NCI-H1694 treated with DMSO at 0.1 percent for 48 hours (cell line): ENCODE results near the gene FBXW11.

ENCODE experiments used
- DNase-seq: peaks from one replicate; lab custom pipeline; 2025; lab: John Stamatoyannopoulos, UW

FBXW11 gene

GRCh38 chr5:171867786-171868185 lies 138.7 kb downstream of the FBXW11 start:
- DNase-seq, result no peak

GRCh38 chr5:171865471-171865870 lies 141.0 kb downstream of the FBXW11 start:
- no peak for DNase-seq

- DNase-seq, result no peak
Observed at GRCh38 chr5:171863935-171864334, 142.5 kb downstream of the FBXW11 start.

DNA sequence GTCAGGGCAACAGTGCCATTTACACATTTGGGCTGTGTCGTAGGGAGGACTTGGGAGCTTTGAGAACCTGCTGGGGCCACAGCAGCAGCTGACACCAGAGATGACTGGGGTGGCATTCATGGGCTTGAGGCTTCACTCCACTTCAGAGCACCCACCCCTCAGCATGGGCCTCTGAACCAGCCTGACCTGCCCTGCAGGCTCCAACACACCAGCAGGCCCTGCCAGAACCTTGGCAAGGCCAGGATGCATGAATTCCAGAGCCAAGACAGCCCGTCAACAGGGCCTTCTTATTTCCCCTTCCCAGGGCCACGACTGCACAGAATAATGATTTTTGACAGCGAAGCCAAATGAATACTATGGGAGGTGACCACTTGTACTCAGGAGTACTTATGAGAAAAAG lies 143.8 kb downstream of the FBXW11 start:
- DNase-seq, result no peak

GRCh38 chr5:171861381-171861780 lies 145.1 kb downstream of the FBXW11 start:
- no peak for DNase-seq

GRCh38 chr5:171858303-171858702 lies 148.1 kb downstream of the FBXW11 start:
- no peak for DNase-seq

- DNase-seq, result no peak
Observed at GRCh38 chr5:171857489-171857876, 149.0 kb downstream of the FBXW11 start.

DNA sequence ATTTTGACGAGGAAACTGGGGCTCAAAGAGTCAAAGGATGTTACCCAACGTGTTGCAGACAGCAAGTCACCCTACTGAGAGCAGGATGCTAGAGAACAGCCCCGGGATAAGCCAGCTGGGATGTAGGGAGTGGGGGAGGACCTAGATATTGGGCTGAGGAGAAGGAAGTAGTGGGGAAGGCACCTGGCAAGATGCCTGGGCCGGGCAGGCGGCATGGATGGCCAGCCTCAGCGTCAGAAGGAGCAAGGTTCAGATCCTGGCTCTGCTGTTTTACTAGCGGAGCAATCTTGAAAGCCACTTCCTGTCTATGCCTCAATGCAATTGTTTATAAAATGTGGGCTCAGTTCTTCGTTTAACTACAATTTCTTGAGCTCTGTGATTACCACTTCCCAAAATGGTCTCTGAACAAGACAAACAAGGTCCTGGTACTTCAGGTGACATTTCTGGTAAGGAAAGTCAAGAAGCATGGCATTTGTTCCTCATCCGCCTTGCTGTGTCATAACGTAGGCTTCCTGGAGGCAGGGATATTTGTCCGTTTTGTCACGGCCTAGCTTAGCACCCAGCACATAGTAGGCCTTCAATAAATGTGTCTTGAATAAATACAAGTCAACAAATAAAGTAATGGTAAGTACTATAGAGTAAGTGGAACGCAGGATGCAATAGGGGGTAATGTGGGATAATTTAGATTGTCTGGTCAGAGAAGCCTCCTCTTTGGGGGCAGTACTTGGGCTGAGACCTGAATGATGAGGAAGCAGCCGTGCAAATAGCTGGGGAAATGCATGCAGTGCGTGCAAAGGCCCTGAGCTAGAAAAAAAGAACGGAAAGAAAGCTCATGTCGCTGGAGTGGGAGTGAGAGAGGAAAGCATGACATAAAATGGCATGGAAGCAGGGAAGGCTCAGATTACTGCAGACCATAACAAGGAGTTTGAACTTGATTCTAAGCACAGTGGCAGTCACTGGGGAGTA lies 150.4 kb downstream of the FBXW11 start:
- no peak for DNase-seq

GRCh38 chr5:171855265-171855664 lies 151.2 kb downstream of the FBXW11 start:
- DNase-seq, result no peak

DNA sequence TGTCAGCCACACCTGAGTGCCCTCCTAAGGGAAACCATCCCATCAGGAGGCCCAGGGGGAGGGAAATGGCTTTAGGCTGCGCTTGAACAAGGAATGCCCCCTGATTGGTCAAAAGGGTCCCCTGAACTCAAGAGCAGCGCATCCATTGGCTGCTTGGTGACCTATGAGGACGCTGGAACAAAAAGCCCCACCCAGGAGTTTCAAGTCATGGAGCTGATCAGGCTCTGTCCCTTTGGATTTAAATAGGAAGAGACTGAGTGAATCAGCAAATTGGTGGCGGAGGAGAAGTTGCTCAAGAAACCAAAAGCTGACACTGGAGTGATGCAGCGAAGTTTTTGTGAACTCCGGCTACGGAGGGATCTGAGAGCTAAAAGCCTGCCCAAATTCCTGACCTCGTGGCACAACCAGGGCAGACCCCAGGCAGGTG lies 154.2 kb downstream of the FBXW11 start:
- DNase-seq, result no peak

DNA sequence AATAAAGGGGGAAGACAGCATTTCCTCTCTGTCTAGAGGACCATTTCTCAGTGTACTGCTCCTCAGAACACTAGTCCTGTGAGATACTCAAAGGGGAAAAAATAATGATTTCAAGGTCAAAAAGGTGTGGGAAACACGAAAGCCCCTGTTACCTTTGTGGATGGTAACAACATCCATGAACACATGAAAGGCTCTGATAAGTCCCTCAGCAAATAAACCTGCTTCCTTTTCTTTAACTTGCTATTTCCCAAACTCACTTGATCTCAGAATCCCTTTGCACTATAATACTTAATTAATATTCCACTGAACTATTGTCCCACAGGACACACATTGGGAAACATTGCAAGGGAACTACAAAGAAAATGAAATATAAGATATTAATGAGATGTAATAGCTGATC lies 155.2 kb downstream of the FBXW11 start:
- no peak for DNase-seq

DNA sequence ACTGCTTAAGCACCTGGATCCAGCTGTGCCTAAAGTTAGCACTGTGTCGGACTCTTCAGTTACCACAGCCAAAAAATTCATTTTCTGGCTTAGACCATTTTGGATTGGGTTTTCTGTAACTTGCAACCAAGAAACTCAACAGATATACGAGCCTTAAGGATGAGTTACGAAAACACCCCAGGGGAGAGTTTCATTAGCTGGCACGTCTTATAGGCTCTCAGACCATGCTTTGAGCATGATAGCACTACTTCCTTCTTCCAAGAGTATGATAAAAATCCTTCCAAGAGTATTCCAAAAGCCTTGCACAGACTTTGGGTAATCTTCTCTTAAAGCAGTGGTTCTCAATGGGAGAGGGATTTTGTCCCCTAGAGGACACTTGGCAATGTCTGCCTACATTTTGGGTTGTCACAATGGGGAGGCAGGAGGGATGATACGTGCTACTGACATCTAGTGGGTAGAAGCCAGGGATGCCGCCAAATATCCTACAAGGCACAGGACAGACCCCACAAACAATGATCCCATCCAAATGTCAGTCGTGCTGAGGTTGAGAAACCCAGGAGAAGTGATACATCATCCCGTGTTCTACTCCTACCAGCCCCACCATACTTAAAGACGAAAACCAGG lies 156.0 kb downstream of the FBXW11 start:
- peak; percentile 32 for DNase-seq

GRCh38 chr5:171849585-171850323 lies 156.7 kb downstream of the FBXW11 start:
- DNase-seq, result no peak

- no peak for DNase-seq
Observed at GRCh38 chr5:171848911-171849520, 157.4 kb downstream of the FBXW11 start.

DNA sequence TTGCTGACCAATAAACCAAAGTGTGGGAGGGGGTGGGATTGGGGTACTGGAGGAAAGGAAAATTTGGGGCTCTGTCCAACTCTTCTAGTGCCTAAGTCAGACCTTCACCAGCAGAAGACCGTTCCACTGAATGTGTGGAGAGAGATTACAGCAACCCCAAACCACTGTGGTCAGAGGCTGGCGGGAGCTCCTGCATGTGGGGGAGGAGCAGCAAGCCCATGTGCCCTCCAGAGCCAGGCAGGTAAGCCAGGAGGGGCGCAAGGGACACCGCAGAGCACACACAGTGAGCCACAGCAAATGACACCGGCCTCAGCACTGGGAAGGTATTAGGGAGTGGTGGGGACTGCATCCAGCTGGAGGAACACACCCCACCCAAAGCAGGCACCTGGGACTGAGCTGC lies 158.0 kb downstream of the FBXW11 start:
- DNase-seq, result no peak

DNA sequence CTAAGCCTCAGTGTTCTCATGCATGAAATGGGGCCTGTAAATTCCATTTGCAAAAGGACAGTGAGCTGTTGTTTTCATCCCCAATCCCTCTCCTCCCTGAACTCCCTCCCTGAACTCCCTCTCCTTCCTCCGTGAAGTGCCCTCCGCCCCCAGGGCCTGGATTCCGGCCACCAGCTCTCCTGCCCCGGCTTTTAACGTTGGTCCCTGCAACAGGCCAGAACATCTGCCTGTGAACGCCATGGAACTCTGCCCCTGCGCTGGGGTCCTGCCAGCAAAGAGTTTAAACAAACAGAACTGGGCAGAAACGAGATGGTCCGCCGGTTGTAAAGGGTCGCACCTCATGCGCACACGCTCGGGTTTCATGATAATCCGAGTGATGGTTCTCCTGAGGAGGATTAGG lies 158.4 kb downstream of the FBXW11 start:
- no peak for DNase-seq

DNA sequence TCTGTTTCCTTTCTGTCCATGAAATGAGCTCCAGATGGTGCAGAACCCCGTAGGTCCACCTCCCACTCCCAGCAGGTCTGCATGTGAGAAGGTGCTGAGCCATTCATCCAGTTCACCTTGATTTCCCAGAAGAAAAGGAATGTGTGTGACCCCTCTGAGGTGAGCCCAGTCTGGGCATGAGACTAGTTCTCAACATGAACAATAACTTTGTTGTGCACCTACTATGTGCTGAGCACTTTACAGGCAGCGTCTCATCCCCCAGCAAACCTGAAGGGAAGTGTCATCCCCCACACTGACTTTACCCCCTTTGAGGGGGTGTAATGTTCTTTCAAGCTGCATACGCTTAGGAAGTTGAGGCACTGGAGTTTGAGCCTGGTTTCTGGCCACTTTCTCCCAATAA lies 159.4 kb downstream of the FBXW11 start:
- no peak for DNase-seq

- DNase-seq, result peak; percentile 40
Observed at GRCh38 chr5:171846323-171846722, 160.1 kb downstream of the FBXW11 start.

- peak; percentile 8 for DNase-seq
Observed at GRCh38 chr5:171845857-171846256, 160.6 kb downstream of the FBXW11 start.

DNA sequence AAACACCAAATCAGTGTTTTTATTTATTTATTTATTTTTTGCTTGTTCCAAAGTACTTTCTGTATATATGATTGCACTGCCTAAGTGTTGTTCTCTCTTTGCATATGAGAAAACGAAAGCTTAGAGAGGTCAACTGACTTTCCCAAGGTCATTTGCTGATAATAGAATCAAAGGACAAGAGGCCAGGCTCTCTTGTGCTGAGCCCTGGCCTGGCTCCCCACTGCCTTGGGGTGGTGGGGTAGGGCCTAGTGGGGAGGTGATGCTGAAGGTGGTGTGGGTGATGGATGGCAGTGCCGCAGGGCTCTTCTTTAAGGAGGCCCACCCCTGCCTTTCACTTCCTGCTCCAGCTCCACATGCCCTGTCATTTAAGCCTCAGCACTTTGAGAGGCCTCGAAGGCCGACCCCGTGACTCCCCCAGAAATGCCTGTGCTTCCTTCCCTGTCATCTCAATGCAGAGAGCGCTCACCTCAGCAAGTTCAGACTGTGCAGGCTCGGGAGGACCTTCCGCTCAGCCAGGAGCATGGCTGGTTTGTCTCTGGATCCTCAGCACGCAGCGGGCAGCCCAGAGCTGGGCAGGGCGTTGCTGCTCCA lies 161.3 kb downstream of the FBXW11 start:
- no peak for DNase-seq

DNA sequence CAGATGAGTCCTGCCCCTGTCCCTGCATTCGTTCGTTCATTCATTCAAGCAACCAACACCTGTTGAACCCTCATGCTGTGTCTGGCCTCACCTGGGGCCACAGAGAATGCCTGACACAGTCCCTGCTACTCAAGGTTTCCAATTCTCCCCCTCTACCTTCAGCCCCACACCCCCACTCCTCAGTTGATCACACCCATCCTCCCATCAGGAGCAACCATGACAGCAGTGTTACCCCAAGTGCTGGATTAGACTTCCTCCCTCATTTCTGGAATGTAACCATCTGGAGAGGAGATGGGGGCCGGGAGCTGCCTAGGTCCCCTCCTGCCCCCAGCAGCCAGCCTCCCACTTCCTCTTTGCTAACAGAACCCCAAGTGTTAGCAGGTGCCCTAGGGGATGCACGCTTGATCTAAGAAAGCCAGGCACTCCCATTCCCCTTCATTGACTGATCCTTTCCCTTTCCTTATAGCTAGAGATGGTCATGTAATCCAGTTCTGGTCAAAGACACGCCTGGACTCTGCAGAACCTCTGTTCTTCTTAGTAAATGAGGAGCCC lies 163.6 kb downstream of the FBXW11 start:
- no peak for DNase-seq
